HG03442 (cell line): ENCODE data around the gene PIK3CD.

Experiments
- ATAC-seq: cut with Tn5 transposase; IDR thresholded peaks from one replicate; pipeline ENCODE4 v1.9.1; 2021; ENCODE audit warnings: mild to moderate bottlenecking, moderate library complexity; ENCODE audit not compliant: unreplicated experiment

PIK3CD gene

DNA sequence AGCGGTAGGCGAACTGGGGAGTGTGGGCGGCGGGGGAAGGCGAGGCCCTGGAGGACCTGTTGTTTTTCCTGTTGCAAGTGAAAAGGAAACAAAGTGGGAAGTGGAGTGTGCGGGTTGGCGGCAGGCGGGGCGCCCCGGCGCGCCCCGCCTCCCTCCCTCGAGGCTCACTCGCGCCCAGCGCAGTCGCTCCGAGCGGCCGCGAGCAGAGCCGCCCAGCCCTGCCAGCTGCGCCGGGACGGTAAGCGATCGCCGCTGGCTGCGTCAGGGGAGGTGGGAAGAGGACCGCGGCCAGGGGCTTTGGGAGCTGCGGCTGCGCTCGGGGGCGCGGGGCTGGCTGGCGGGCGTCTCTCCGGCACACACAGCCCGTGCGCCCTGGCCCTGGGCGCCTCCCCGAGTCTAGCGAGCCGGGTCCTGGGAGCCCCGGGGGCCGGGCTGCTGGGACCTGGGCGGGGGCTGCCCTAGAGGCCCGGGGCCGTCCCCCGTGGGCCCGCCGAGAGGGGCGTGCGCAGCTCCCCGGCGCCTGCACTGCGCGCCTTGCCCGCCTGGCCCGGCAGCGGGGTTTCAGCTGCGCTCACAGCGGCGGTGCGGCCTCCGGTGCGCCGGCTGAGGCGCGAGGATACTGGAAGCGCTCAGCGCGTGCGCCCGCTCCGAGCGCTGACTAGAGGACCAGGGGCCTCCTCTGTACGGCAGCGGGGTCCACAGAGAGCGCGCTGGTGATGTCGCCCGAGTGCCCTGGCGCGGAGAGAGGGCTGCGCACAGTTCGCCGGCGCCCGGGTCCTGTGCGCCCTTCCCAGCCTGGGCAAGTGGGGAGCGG, at the start of gene PIK3CD:
Gene PIK3CD, plus strand, starts transcription at position 167 of the 814 bp plus-strand sequence. CDS start 58,725 bp downstream, outside the sequence.
- no peak for ATAC-seq

DNA sequence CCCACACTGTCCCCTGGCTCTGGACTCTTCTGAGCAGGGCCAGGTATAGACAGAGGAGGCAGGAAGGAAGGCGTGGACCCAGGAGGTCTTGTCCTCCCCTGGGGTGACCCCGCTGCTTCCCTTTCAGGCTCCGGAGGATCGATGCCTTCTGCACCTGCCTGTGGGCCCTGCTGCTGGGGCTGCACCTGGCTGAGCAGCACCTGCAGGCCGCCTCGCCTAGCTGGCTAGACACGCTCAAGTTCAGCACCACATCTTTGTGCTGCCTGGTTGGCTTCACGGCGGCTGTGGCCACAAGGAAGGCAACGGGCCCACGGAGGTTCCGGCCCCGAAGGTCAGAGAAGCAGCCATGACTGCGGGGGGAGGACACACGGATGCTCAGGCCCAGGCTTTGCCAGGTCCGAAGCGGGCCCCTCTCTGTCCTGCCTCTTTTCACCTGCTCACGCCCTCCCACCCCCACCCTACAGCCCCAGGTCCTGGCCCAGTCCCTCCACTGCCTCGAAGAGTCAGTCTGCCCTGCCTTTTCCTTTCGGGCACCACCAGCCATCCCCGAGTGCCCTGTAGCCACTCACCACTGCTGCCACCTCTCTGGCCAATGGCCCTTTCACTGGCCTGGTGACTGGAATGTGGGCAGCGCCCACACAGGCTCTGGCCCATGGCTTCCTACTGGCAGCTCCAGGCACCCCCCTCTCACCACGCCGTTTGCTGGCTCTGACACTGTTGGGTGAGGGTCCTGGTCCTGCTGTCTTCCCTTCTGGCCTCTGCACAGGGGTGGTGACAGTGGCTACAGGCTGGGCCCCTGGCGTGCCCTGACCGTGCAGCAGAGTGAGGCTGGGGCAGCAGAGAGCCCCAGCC, 49.4 kb upstream of the PIK3CD start:
- ATAC-seq, result no peak

DNA sequence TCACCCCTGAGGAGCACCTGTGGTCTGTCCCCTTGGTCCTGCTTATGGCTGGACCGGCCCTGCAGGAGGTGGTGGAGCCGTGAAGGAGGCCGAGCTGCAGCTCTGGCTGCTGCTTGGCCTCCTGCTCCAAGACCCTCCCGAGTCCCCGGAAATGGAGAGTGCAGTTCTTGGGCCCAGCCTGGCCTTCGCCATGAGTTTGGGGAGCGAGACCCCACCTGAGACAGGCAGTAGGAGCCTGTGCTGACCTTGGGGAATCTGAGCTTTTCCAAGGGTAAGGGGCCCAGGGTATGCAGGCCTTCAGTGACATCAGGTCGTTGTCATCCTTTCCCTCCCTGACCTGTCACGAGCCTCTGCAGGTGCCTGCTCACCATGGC, 48.8 kb upstream of the PIK3CD start:
- no peak for ATAC-seq

DNA sequence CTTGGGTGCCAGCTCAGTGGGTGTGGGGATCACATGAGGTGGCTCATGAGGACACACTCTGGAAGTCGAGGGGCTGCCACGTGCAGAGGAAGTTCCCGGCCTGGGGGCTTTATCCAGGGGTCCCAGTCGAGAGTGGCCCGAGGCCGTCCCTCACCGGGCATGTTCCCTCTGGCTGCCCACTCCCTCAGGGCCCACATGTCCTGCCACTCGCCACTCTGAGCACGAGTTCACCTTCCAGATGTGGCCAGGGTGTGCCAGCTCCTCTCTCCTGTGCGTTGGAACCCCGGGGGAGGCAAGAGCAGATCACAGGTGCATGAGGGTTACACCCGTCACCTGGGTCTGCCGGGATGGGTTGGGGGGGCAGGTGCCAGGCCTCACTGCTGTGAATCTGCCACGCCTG, 48.2 kb upstream of the PIK3CD start:
- ATAC-seq, result no peak

DNA sequence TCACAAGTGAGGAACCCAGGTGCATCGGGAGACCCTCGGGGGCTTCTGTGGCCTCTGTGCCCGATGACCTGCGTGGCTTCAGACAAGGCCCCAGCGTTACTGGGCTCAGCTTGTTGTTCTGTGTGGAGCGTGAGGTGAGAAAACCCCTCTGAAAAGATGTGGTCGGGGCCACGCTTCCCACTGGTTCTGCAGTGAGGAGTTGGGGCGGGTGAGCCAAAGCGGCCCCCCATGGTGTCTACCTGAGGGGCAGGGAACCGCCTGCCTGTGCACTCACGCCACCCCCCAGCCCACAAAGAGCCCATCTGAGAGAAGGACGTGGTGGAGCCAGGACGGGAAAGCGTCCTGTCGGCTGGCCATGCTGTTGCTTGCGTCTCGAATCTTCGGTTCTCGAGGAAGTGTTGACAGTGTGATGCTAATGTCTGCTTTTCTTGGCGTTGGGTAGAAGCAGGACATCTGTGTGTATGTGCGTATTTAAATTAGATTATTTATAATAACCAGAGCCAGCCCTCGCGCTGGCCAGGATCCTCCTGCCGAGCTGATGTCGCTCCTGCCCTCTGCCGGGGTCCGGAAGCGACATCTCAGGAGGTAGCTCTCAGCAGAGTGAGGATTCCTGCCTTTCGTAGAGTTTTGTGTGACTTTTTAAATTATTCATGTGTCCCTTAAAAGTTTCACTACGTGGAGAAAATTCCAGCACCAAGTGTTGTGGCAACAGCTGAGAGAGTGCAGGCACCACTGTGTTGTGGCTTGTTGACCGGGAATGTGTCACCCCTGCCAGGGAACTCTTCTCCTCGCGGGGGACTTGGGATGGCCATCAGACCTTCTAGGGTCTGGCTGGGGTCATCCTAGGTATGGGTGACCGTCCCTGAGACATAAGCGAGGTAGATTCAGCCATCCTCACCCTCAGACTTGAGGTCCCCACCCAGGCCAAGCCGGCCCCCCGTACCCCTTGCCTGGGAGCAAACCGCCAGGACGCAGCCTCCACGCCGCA, 47.5 kb upstream of the PIK3CD start:
- ATAC-seq, result no peak

DNA sequence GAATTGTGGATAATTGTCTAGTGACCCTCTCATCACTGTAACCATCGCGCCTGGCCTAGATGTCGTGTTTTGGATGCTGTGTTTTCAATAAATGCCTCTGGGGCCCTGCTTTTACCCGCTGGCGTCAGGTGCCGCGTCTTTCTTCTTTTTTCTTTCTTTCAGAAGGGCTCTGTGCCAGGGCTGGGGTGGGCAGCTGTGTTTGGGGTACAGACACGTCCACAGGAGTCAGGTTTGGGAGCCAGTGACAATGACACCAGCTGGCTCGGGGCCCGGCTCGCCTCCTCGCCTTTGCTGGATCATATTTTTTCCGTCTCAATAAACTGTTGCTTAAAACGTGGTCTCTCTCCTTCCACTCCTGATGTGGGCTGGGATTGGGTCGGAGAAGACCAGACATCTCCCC, 46.7 kb upstream of the PIK3CD start:
- ATAC-seq, result no peak

DNA sequence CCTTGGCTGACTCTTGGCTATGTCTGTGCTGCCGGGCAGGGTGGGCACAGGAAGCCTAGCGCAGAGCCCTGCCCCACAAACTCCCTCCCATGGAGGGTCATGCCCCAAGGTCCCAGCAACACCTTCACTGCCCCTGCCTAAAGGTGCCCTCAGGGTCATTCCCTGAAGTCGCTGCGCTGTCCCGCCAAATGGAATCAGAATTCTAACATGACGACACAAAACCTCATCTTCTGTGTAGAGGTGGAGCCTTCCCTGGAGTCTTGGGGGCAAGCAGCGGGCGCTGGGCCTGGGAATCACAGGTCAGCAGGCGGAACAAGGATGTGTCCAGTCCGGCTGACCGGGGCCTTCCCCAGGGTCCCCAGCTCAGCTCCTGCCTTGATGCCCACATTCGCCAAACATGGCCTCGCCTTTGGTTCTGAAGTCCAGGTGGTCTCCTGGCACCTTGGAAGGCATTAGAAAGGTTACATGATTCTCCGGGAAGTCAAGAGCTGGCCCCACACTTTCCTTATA, 45.5 kb upstream of the PIK3CD start:
- ATAC-seq, result no peak

DNA sequence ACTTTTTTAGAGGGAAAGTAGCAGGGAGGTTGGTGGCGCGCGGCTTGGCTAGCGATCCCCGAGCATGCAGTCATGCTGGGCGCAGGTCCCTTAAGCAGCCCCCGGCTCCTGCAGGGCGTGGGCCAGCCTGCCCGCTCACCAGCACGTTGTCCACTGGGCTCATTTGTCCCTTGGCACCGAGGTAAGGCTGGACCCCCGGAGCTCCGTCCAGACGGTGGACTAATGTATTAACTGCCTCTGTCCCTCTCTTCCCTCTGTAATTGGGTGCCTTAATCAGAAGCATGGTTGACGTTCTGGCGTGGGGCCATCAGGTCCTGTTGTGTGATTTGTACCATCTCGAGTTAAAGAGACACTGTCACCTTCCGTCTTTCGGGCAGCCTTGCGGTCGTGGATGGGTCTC, 45.1 kb upstream of the PIK3CD start:
- ATAC-seq, result no peak

DNA sequence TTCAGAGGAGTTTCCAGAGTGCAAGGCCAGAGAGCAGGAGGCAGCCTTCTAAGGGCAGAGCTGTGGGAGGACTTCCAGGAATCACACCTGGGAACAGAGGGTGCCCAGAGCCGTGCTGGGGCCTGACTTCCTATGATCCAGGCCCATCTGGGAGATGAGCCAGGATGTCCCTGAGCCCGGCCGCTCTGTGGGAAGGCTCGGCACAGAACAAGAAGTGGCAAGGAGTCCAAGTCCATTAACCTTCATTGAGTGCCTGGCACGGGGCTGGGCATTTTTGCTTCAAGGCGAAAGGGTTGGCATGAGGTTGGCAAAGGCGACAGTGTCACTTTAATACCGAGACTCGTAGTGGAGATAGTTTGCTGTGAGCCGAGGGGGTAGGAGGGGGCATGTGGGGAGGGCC, 44.6 kb upstream of the PIK3CD start:
- ATAC-seq, result no peak

DNA sequence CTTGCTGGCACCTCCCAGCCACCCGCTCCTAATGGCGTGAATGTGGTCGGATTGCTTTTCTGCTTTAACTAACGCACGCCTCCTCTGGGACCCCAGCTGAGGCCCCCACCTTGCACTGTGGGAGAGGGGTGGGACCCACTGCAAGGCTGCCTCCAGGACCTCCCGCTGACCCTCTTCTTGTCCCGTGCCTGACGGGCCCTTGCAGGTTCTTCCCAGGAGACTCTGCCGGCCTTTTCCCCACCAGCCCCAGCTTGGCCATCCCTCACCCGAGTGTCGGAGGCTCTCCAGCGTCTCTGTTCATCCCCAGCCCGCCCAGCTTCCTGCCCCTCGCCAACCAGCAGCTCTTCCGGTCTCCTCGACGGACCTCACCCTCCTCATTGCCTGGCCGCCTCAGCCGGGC, 44.2 kb upstream of the PIK3CD start:
- ATAC-seq, result no peak

DNA sequence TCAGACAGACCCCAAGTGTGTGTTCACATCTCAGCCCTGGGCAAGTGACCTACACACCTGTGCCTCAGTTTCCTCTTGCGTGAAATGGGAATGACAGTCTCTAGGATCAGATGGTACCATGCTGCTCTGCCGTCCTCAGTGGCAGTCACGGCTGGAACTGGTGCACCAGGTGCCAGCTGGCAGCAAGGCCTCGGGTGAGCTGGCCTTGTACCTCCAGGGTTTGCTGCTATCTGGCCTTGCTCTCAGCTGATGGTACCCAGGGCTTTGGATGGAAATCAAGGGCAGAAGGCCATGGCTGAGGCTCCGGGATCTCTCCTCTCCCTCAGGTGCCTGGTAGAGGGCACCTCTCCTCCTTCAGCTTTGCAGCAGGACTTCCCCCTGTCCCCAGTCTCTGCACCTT, 41.5 kb upstream of the PIK3CD start:
- no peak for ATAC-seq

DNA sequence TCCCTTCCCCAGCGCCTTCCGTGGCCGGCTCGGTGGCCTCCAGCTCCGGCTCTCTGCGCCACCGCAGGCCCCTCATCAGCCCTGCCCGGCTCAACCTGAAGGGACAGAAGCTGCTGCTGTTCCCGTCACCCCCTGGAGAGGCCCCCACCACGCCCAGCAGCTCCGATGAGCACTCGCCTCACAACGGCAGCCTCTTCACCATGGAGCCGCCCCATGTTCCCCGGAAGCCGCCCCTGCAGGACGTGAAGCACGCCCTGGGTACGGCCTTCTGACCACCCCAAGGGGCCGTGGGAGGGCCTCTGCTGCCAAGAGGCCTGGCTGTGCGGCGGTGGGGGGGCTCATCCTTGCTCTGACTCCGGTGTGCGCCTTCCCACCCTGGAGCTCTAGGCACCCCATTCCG, 41.0 kb upstream of the PIK3CD start:
- ATAC-seq, result no peak

DNA sequence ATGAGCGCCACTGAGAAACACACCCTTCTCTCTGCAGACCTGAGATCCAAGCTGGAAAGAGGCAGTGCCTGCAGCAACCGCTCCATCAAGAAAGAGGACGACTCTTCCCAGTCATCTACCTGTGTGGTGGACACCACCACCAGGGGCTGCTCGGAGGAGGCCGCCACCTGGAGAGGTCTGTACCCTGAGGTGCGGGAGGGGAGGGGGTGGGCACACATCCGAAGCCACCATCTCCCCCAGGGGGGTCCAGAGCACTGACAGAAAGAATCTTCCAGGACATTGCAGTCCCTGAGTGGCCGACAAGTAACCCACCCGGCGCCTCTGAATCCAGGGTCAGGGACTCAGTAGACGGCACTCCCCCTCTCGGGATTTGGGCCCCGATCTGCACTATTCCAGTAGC, 39.8 kb upstream of the PIK3CD start:
- no peak for ATAC-seq

DNA sequence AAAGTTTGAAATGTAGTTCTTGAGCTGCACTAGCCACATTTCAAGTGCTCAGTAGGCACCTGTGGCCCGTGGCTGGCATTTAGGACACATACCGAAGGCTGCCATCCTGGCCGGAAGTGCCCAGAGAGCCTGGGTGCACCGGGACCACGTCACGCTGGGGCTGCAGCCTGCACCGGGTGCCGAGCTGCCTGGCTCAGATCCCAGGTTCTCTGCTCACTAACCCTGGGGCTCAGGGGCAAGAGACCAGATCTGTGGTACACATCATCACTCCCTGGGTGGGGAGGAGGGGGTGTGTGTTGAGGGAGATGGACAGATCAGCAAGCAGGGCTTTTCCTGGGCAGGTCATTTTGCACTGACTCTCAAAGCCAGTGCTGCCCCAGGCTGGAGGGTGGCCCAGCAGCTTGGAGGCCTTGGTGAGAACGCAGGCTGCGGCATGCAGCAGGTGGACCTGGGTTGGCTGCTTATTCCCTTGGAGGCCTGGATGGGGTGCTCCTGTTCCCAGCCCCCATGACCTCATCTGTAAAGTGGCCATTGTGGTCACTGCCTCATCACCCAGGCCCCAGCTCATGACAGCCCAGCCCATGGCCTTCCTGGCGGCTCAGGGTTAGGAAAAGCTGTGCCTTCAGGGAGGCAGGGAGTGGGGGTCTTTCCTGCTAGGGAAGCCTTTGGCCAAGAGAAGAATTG, 39.2 kb upstream of the PIK3CD start:
- ATAC-seq, result no peak

DNA sequence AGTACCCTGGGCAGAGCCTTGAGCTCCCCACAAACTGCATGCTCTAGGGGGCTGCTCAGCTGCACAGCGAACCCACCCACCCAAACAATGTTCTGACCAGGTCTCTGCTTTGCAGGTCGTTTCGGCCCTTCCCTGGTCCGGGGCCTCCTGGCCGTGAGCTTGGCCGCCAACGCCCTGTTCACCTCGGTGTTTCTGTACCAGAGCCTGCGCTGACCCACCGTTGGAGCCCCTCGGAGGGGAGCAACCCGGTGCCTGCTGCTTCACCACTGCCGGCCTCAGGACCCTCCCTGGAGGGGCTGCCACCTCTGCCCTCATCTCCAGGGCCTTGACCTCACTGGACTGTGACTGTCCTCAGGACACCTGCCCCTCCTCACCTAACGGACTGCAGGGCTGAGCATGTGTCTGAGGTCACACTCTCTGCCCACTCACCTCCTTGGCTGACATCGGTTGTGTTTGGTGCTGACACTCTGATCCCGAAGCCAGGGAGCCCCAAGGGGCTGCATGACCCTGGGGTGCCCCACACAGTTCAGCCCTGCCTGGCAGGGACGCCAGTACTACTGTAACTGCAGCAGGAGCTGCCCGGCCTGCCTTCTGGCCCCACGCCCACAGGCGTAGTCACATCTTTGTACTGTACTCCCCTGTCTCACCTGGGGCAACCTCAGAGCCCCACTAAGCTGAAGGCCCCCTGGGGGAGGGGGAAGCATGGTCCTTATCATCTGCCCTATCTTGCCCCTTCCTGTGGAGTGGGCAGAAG, 38.5 kb upstream of the PIK3CD start:
- no peak for ATAC-seq

DNA sequence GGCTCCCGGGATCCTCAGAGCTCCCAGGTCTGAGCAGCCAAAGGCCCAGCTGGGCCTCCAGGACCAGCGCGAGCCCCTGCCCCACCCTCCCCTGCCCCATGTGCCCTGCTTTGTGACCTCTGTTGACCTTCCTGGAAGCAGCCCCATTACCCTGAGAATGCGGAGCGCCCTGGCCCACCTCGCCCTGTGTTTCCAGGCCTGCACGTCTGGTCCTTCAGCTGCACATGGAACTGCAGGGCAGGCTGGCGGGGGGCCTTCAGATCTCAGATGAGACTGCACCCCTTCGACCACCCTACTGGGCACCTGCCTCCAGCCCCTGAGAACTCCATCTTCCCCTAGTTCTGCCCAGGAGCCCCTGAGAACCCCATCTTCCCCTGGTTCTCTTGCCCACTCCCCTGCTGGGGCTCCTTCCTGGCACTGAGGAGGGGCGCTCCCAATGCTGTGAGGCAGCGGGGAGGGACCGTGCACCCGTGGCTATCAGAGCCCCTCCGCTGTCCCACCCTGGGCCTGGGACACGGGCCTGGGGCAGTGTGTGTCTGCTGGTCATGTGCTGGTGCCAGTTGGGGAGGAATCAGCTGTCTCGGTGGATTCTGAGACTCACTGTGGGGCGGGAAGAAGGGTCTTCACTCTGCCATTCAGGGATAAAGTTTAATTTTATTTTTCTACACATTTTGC, 37.8 kb upstream of the PIK3CD start:
- no peak for ATAC-seq

DNA sequence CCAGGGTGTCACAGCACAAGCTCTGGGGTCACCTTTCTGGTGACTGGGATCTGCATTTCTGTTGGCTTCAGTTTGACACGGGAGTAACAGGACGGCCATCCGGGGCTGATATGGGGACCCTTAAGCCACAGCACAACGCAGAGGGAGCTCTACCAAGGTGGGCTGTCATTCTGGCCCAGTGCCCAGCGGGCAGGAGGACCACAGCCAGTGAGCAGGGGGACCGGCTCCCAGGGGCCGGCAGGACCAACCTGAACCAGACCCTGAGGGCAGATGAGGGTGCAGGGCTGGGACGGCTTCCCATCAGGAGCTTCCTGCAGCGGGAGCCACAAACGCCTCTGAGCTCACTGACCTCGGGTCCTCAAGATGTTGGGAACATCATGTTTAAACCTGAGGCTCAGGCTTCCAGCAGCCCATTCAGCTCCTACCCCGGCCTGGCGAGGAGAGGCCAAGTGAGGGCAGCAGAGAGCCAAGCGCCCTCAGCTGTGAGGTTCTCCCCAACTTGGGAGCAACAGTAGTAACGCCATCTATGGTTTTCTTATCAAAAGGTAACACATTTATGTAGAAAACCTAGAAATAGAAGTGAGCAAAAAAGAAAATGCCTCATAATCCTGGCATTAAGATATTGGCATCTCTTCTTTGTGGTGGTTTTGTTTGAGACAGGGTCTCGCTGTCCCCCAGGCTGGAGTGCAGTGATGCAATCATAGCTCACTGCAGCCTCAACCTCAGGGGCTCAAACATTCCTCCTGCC, 36.0 kb upstream of the PIK3CD start:
- no peak for ATAC-seq
